ENCODE data around the gene BMI1. TPM values are rescaled to one million over a fixed set of nuclear protein-coding genes. Genes with fewer than 3 reads are reported as not detected.

BMI1 gene
- total RNA-seq, 4 donors from 2014 or later, result 9.6 to 44.4 (median 21.4) TPM

DNA sequence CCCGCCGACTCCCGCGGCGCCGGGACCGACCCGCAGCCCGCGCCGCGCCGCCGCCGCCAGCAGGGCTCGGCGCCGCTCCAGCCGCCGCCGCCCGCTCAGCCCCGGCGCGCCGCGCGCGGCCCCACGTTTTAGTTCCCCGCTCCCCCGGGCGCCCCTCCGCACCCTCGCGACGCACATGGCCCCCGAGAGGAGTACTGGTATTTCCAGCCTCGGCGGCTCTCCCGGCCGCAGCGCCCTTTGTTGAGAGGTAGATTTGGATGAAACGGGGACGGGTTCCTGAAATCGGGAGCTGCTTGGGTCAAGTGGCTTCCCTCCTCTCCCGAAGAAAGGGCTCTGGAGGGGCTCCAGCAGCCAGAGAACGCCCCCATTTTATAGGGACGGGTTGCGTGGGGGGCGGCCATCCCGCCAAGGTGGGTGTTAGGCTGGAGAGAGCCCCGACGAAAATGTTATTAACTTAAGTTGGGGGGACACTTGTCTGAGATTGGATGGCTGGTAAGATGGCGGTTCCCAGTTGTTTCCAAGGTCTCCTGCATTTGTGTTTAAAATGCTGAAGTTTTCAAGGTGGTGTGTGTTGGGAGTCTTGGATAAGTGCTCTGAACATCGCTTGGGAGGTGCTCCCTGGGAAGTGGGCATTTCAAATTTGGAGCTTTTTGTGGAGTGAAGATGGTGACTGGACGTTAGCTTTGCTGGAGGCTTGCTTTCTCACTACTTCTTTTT is 1.2 kb downstream of the BMI1 start:
- TF ChIP-seq, protein P1, sequence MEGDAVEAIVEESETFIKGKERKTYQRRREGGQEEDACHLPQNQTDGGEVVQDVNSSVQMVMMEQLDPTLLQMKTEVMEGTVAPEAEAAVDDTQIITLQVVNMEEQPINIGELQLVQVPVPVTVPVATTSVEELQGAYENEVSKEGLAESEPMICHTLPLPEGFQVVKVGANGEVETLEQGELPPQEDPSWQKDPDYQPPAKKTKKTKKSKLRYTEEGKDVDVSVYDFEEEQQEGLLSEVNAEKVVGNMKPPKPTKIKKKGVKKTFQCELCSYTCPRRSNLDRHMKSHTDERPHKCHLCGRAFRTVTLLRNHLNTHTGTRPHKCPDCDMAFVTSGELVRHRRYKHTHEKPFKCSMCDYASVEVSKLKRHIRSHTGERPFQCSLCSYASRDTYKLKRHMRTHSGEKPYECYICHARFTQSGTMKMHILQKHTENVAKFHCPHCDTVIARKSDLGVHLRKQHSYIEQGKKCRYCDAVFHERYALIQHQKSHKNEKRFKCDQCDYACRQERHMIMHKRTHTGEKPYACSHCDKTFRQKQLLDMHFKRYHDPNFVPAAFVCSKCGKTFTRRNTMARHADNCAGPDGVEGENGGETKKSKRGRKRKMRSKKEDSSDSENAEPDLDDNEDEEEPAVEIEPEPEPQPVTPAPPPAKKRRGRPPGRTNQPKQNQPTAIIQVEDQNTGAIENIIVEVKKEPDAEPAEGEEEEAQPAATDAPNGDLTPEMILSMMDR (IDR thresholded peaks at IDR 0.05), result no peak
- TF ChIP-seq POLR2A (IDR thresholded peaks at IDR 0.05), result no peak
- DNase-seq, result no peak
- 8 to 9% methylated on average over 5 to 8 of the region's 57 CpGs for WGBS, 2 donors
- intact Hi-C loops (cut with DNase I), result loop anchor here (10.0 kb wide), 2 partner anchors 113 to 317 kb away; partner anchors contain the start of gene DNAJC1
- no peaks in the 10 kb centered on the region for H3K9me3 ChIP-seq
- peak overlapping the region in 3 of 4 donors; percentile 20 to 56 (median 29) for H3K27ac ChIP-seq
- H3K27me3 ChIP-seq, result peaks cover 0 to 31% (median 3%) of the 10 kb centered on the region in 4 donors
- H3K4me3 ChIP-seq, result peak overlapping the region; percentile 42 to 93 (median 73)
- peaks cover 0 to 3% (median 0%) of the 10 kb centered on the region in 3 donors for H3K36me3 ChIP-seq
- H3K4me1 ChIP-seq, result peaks cover 4 to 77% (median 24%) of the 10 kb centered on the region in 3 donors

DNA sequence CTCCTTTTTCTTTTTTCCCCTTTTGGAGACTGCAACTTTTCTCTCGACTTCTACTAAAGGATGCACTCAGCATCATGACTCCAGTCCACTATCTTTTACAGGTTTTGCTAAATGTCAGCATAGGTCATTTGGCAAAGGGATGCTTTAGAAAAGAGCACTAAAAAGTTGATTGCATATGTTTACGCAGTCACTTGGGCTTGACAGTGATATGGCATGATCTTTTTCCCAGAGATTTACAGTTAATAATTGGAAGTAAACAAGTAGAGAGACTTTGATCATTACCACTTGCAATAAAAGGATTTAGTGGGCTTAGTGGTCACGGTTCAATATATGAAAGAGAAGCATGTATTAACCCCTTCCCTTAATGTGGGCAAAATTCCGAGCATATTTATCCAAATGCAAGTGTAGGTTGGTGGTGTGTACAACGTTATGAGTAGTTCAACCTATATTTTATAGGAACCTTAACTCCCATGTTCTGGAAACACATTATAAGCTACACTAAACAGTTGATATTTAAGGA is 1.8 kb downstream of the BMI1 start:
- intact Hi-C loops (cut with DNase I), result loop anchor here (10.0 kb wide), 2 partner anchors 112 to 318 kb away; partner anchors contain the start of gene DNAJC1
- H3K4me1 ChIP-seq, result peaks cover 4 to 71% (median 24%) of the 10 kb centered on the region in 3 donors
- no peak for TF ChIP-seq POLR2A (IDR thresholded peaks at IDR 0.05)
- peak overlapping the region in 3 of 4 donors; percentile 67 to 93 (median 79) for H3K4me3 ChIP-seq
- H3K27ac ChIP-seq, result peak overlapping the region in 2 of 4 donors; percentile 20 to 56
- no peaks in the 10 kb centered on the region for H3K9me3 ChIP-seq
- peaks cover 0 to 31% (median 3%) of the 10 kb centered on the region in 4 donors for H3K27me3 ChIP-seq
- peaks cover 0 to 6% (median 0%) of the 10 kb centered on the region in 3 donors for H3K36me3 ChIP-seq
- no peak for DNase-seq
- WGBS, 2 donors, result 69 to 72% methylated on average over 5 of the region's 5 CpGs

DNA sequence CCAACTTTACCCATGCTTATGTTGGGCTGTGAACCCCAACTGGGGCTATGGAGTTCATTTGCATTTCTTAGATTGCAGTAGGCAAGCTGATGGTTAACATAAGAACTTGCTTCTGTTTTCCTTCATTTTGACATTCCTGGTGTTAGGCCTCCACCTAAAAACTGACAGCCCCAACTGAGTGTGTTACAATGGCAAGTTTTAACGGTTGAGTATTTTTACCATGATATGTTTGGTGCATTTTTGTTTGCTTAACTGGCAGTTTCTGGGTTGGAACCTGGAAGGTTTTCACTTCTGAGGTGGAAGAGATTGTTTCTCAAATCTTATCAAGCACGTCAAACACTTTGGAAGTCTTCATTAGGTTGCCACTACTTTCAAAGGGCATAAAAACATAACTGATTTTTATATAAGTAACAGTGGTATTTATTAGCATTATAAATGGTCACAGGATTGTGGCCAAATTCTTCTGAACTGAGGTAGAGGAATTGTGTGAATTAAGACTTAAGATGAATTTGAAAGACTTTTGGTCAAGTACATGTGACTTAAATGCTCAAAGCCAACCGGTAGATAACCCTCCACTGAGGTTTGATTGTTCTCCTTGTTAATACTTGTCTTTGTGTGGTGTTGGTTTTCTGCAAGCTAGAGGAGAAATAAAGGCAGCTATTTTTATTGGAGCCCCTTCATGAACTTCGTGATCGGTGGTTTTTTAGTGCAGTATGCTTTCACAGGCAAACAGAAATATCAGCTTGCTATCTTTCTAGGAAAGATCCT is 2.8 kb downstream of the BMI1 start:
- TF ChIP-seq POLR2A (IDR thresholded peaks at IDR 0.05), result no peak
- TF ChIP-seq, protein P1 (IDR thresholded peaks at IDR 0.05), result no peak
- intact Hi-C loops (cut with DNase I), result loop anchor here (10.0 kb wide), 2 partner anchors 111 to 319 kb away; partner anchors contain the start of gene DNAJC1
- Histone ChIP-seq H3K9me3 (no peaks in the 10 kb centered on the region), H3K4me3 (peak overlapping the region in 1 of 4 donors; percentile 79), H3K36me3 (peaks cover 0 to 16% (median 0%) of the 10 kb centered on the region in 3 donors), H3K4me1 (peaks cover 4 to 60% (median 24%) of the 10 kb centered on the region in 3 donors), H3K27me3 (peaks cover 0 to 31% (median 3%) of the 10 kb centered on the region in 4 donors), H3K27ac (no peak overlapping the region)
- WGBS, 2 donors, result 88 to 93% methylated on average over 5 of the region's 5 CpGs
- no peak for DNase-seq

DNA sequence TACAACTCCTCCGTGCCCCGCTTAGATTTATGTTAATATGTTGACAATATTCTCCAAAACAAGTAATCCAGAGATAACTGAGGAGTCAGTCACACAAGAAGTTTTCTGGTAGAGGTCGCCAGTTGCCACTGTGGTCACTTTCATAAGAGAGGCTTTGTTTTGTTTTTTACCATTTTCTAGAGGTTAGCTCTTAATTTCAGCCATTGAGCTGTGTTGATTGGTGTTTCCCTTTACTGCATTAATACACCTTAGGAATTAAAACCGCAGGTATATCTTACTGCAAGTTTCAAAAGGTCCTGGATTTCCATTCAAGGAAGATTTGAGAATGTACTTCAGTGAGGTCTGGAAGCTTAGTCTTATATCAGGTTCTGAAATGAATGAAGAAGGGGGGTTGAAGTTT is 3.5 kb downstream of the BMI1 start:
- H3K9me3 ChIP-seq, result no peaks in the 10 kb centered on the region
- peaks cover 4 to 54% (median 24%) of the 10 kb centered on the region in 3 donors for H3K4me1 ChIP-seq
- 78 to 90% methylated on average over 4 of the region's 4 CpGs for WGBS, 2 donors
- intact Hi-C loops (cut with DNase I), result loop anchor here (10.0 kb wide), 2 partner anchors 110 to 320 kb away; partner anchors contain the start of gene DNAJC1
- H3K27ac ChIP-seq, result no peak overlapping the region
- no peak for TF ChIP-seq POLR2A (IDR thresholded peaks at IDR 0.05)
- TF ChIP-seq, protein P1 (IDR thresholded peaks at IDR 0.05), result no peak
- no peak for DNase-seq
- peaks cover 0 to 23% (median 3%) of the 10 kb centered on the region in 3 donors for H3K36me3 ChIP-seq
- peaks cover 0 to 31% (median 3%) of the 10 kb centered on the region in 4 donors for H3K27me3 ChIP-seq
- peak overlapping the region in 3 of 4 donors; percentile 59 to 73 (median 63) for H3K4me3 ChIP-seq

DNA sequence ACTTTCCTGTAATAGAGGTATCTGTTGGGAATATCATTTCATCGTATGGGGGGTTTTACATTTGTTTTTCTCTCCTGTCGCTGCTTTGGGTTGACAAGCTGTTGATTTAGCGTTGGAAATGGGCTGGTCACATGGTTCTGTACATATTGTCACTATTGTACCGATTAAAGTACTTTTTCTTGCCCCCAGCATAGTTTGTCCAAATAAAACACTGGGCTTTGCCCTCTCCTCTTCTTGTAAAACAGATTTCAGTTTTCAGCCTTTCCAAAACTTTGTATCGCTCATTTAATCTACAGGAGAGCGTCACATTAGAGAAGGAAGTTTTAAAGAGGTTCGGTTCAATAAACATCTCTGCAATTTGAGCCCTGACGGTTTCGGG is 4.0 kb downstream of the BMI1 start:
- Histone ChIP-seq H3K36me3 (peaks cover 0 to 28% (median 3%) of the 10 kb centered on the region in 3 donors), H3K9me3 (no peaks in the 10 kb centered on the region), H3K27me3 (peaks cover 0 to 31% (median 3%) of the 10 kb centered on the region in 4 donors), H3K4me3 (peak overlapping the region; percentile 50 to 73 (median 61)), H3K4me1 (peaks cover 4 to 49% (median 19%) of the 10 kb centered on the region in 3 donors), H3K27ac (peak overlapping the region; percentile 13 to 83 (median 78))
- 8 to 17% methylated on average over 9 of the region's 9 CpGs for WGBS, 2 donors
- no peak for DNase-seq
- intact Hi-C loops (cut with DNase I), result loop anchor here (10.0 kb wide), 2 partner anchors 110 to 320 kb away; partner anchors contain the start of gene DNAJC1
- TF ChIP-seq, protein P1 (IDR thresholded peaks at IDR 0.05), result no peak
- TF ChIP-seq POLR2A (IDR thresholded peaks at IDR 0.05), result no peak

All from esophagus squamous epithelium (tissue), 5 donors.